Stomach (tissue), 9 donors: ENCODE measurements around the gene TBC1D25. TPM values are rescaled to one million over a fixed set of nuclear protein-coding genes. Genes with fewer than 3 reads are reported as not detected.

Source experiments
- DNase-seq, 2 donors: peaks; one replicate each; pipeline versions ENCODE4 v3.0.0 to v3.0.0-alpha.2; 2013 to 2019
- H3K27ac ChIP-seq, 5 donors: fragments of 200-600 bp in 4 of 5; sonication (generic) in 4 of 5; one replicate each; pipeline ENCODE4 v1.5.1; 2013 to 2019; ENCODE audit warnings: mild to moderate bottlenecking in 1 of 5, moderate library complexity in 1 of 5
- H3K27me3 ChIP-seq, 3 donors: fragments of 200-600 bp; sonication (generic); one replicate each; pipeline ENCODE4 v1.5.1; 2017 to 2019; ENCODE audit warnings: mixed run types in 1 of 3
- H3K36me3 ChIP-seq, 4 donors: fragments of 200-600 bp; sonication (generic); 1 replicate in 3 of 4; 2 replicates in 1 of 4; pipeline ENCODE4 v1.5.1; 2016 to 2019
- H3K4me1 ChIP-seq, 4 donors: fragments of 200-600 bp; sonication (generic); one replicate each; pipeline ENCODE4 v1.5.1; 2016 to 2019
- H3K4me3 ChIP-seq, 4 donors: fragments of 200-600 bp; sonication (generic) in 3 of 4; one replicate each; pipeline ENCODE4 v1.5.1; 2016 to 2019; ENCODE audit warnings: mild to moderate bottlenecking in 1 of 4
- H3K9me3 ChIP-seq, 4 donors: fragments of 200-600 bp; sonication (generic); one replicate each; pipeline ENCODE4 v1.5.1; 2016 to 2019
- EP300 ChIP-seq: sonication (generic); formaldehyde crosslinking; IDR thresholded peaks from one replicate; pipeline ENCODE4 v1.6.1; 2017; ENCODE audit warnings: antibody characterized with exemption
- POLR2A ChIP-seq, 4 donors: fragments of 450-650 bp; IDR thresholded peaks; one replicate each; pipeline ENCODE4 v1.6.1; 2016; ENCODE audit warnings: antibody characterized with exemption in 4 of 4, control low read depth in 2 of 4, mild to moderate bottlenecking in 1 of 4, moderate library complexity in 1 of 4
- POLR2AphosphoS5 ChIP-seq, 3 donors: sonication (generic); formaldehyde crosslinking; IDR thresholded peaks; one replicate each; pipeline ENCODE4 v1.6.1; 2016; ENCODE audit warnings: antibody characterized with exemption in 3 of 3
- WGBS, 5 donors: extraction: QIAGEN DNeasy Blood & Tissue Kit in 3 of 5; methylation state at CpG; one replicate each; pipeline versions ENCODE4 v1.1.5 to v1.1.7; 2013 to 2018; 5-methylcytosine and 5-hydroxymethylcytosine counted together
- intact Hi-C: fragments of 100-400 bp; cut with DNase I; formaldehyde crosslinking; loops from one replicate; pipeline ENCODE4 v1.15.1; 2023; ENCODE audit warnings: low total_unique reads
- polyA plus RNA-seq, 3 donors: library from polyadenylated mRNA; stranded (reverse); fragments of 200-250 nt; gene quantifications; one replicate each; pipeline ENCODE4 v1.2.3, GENCODE V29; 2013
- small RNA-seq, 4 donors: library from RNA; depleted of rRNA; stranded (forward); fragments of <200 nt; gene quantifications; one replicate each; pipeline ENCODE3, GENCODE V24; 2016
- total RNA-seq, 5 donors: library from RNA; depleted of rRNA; stranded (reverse); fragments of >200 nt; gene quantifications; one replicate each; pipeline versions ENCODE4 v1.1.0 to v1.2.3, GENCODE V29; 2014 to 2016
- TF ChIP-seq, protein P1 (sequence below), 7 experiments: fragments of 450-650 bp in 4 of 7; fragments of 200-600 bp in 3 of 7; sonication (generic) in 3 of 7; IDR thresholded peaks; one replicate each; pipeline ENCODE4 v1.5.1; 2016 to 2019; ENCODE audit warnings: antibody characterized with exemption in 7 of 7, control low read depth in 2 of 7, mild to moderate bottlenecking in 1 of 7
- donor health status: healthy with polysubstance abuse.
- donor health status: Bipolar disorder and iron deficiency.
- donor health status: healthy.

Gene TBC1D25
- total and polyA plus RNA-seq, 8 donors: 4.6 to 13.6 (median 5.9) TPM; not detected in 1

- DNase-seq: no peak
- Histone ChIP-seq H3K27ac (no peak overlapping the region), H3K4me3 (no peak overlapping the region), H3K9me3 (no peaks in the 10 kb centered on the region), H3K4me1 (peaks cover 0 to 14% (median 10%) of the 10 kb centered on the region in 4 donors), H3K27me3 (no peaks in the 10 kb centered on the region), H3K36me3 (peaks cover 21 to 74% (median 67%) of the 10 kb centered on the region in 4 donors)
- intact Hi-C loops: no loop called here
- WGBS, 5 donors: 75 to 92% (median 82%) methylated on average over 12 to 17 of the region's 17 CpGs
- TF ChIP-seq POLR2AphosphoS5 (IDR thresholded peaks at IDR 0.05) (no peak), EP300 (no peak), POLR2A (IDR thresholded peaks at IDR 0.05) (no peak)
- TF ChIP-seq, protein P1, sequence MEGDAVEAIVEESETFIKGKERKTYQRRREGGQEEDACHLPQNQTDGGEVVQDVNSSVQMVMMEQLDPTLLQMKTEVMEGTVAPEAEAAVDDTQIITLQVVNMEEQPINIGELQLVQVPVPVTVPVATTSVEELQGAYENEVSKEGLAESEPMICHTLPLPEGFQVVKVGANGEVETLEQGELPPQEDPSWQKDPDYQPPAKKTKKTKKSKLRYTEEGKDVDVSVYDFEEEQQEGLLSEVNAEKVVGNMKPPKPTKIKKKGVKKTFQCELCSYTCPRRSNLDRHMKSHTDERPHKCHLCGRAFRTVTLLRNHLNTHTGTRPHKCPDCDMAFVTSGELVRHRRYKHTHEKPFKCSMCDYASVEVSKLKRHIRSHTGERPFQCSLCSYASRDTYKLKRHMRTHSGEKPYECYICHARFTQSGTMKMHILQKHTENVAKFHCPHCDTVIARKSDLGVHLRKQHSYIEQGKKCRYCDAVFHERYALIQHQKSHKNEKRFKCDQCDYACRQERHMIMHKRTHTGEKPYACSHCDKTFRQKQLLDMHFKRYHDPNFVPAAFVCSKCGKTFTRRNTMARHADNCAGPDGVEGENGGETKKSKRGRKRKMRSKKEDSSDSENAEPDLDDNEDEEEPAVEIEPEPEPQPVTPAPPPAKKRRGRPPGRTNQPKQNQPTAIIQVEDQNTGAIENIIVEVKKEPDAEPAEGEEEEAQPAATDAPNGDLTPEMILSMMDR (IDR thresholded peaks at IDR 0.05): no peak
Measured at GRCh38 chrX:48601741-48602394, 62.4 kb downstream of the TBC1D25 start.

GRCh38 chrX:48604701-48605100 is 65.2 kb downstream of the TBC1D25 start:
- H3K4me3 ChIP-seq: no peak overlapping the region
- 87 to 96% (median 90%) methylated on average over 10 to 16 of the region's 16 CpGs for WGBS, 5 donors

GRCh38 chrX:48606091-48606490 is 66.6 kb downstream of the TBC1D25 start:
- H3K27me3 ChIP-seq: no peaks in the 10 kb centered on the region
- WGBS, 5 donors: 68 to 80% (median 70%) methylated on average over 2 to 6 of the region's 6 CpGs
- H3K4me3 ChIP-seq: no peak overlapping the region
- H3K9me3 ChIP-seq: no peaks in the 10 kb centered on the region
- intact Hi-C loops: no loop called here
- H3K27ac ChIP-seq: no peak overlapping the region
- DNase-seq: no peak
- peaks cover 5 to 49% (median 42%) of the 10 kb centered on the region in 4 donors for H3K36me3 ChIP-seq
- no peaks in the 10 kb centered on the region for H3K4me1 ChIP-seq
- TF ChIP-seq, protein P1 (IDR thresholded peaks at IDR 0.05): no peak
- TF ChIP-seq EP300 (no peak), POLR2A (IDR thresholded peaks at IDR 0.05) (no peak), POLR2AphosphoS5 (IDR thresholded peaks at IDR 0.05) (no peak)

More at GRCh38 chrX:48604701-48605100, 65.2 kb downstream of the TBC1D25 start:
- Histone ChIP-seq H3K27ac (no peak overlapping the region), H3K9me3 (no peaks in the 10 kb centered on the region), H3K4me1 (no peaks in the 10 kb centered on the region), H3K36me3 (peaks cover 13 to 61% (median 56%) of the 10 kb centered on the region in 4 donors), H3K27me3 (no peaks in the 10 kb centered on the region)
- DNase-seq: no peak
- no peak for TF ChIP-seq POLR2AphosphoS5 (IDR thresholded peaks at IDR 0.05)
- TF ChIP-seq EP300: no peak
- TF ChIP-seq, protein P1 (IDR thresholded peaks at IDR 0.05): no peak
- TF ChIP-seq POLR2A (IDR thresholded peaks at IDR 0.05): no peak
- intact Hi-C loops: no loop called here

DNA sequence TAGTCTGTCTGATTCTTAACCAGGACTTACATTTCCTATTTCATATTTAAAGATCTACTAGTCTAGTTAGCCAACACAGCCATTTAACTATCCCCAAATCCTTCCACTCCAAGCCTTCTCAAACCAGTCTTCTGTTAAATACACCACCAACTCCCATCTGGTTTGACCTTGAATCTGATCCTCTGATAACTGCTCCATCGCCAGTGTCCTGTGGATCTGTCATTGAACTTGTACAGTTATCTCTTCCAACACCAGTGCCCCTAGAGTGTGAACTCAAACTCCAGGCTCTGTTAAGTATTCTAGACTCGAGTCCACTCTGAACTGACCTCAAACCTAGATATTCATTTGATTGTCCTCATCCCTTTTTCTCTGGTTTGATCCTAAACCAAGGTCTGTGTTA is 72.2 kb downstream of the TBC1D25 start:
- TF ChIP-seq, protein P1 (IDR thresholded peaks at IDR 0.05): no peak
- no peak for TF ChIP-seq POLR2AphosphoS5 (IDR thresholded peaks at IDR 0.05)
- TF ChIP-seq EP300: no peak
- H3K27me3 ChIP-seq: no peaks in the 10 kb centered on the region
- H3K27ac ChIP-seq: no peak overlapping the region
- no peaks in the 10 kb centered on the region for H3K36me3 ChIP-seq
- H3K4me3 ChIP-seq: no peak overlapping the region
- no peaks in the 10 kb centered on the region for H3K4me1 ChIP-seq
- H3K9me3 ChIP-seq: no peaks in the 10 kb centered on the region
- 45 to 74% (median 60%) methylated on average over 2 of the region's 2 CpGs for WGBS, 5 donors
- intact Hi-C loops: no loop called here
- no peak for DNase-seq

Small RNAs within 50 kb of the gene (small RNA-seq; reads per million reads assigned to genes)
- gene MRPL32P1: 0 reads per million in 4 donors

Other genes starting within 250 kb of the TBC1D25 start
- not detected for gene SSX3, start 183.0 kb upstream of the TBC1D25 start, total RNA-seq
- gene SSX3, start 183.0 kb upstream of the TBC1D25 start, polyA plus RNA-seq: not detected
- not detected for gene SSX4, start 156.2 kb upstream of the TBC1D25 start, total RNA-seq
- not detected for gene SSX4, start 156.2 kb upstream of the TBC1D25 start, polyA plus RNA-seq
- gene SSX4B, start 127.8 kb upstream of the TBC1D25 start, total RNA-seq: not detected
- gene SSX4B, start 127.8 kb upstream of the TBC1D25 start, polyA plus RNA-seq: not detected
- gene SLC38A5, start 69.5 kb upstream of the TBC1D25 start, total RNA-seq: 10 to 100 TPM in 2 of 5 donors, 1 to 10 TPM in 3; 4.1 to 32.9 (median 6.7) TPM
- gene SLC38A5, start 69.5 kb upstream of the TBC1D25 start, polyA plus RNA-seq: 10 to 100 TPM; 19.9 to 45.8 (median 21.1) TPM
- gene FTSJ1, start 63.5 kb upstream of the TBC1D25 start, total RNA-seq: 10 to 100 TPM; 19.6 to 92.8 (median 55.3) TPM
- gene FTSJ1, start 63.5 kb upstream of the TBC1D25 start, polyA plus RNA-seq: 10 to 100 TPM; 33.9 to 40.3 (median 37.7) TPM
- gene PORCN, start 30.7 kb upstream of the TBC1D25 start, total RNA-seq: 10 to 100 TPM in 3 of 5 donors, 1 to 10 TPM in 2; 1.8 to 27.4 (median 16.2) TPM
- 10 to 100 TPM in 1 of 3 donors, 1 to 10 TPM in 2; 4.7 to 11.9 (median 6.7) TPM for gene PORCN, start 30.7 kb upstream of the TBC1D25 start, polyA plus RNA-seq
- 100 to 1,000 TPM in 1 of 5 donors, 10 to 100 TPM in 3, 1 to 10 TPM in 1; 5.8 to 208 (median 46.4) TPM for gene EBP, start 17.9 kb upstream of the TBC1D25 start, total RNA-seq
- 100 to 1,000 TPM in 1 of 3 donors, 10 to 100 TPM in 2; 28.9 to 112 (median 74.8) TPM for gene EBP, start 17.9 kb upstream of the TBC1D25 start, polyA plus RNA-seq
- 100 to 1,000 TPM; 109 to 419 (median 165) TPM for gene RBM3, start 34.8 kb downstream of the TBC1D25 start, total RNA-seq
- 100 to 1,000 TPM; 106 to 229 (median 122) TPM for gene RBM3, start 34.8 kb downstream of the TBC1D25 start, polyA plus RNA-seq
- 100 to 1,000 TPM in 4 of 5 donors, 10 to 100 TPM in 1; 52.0 to 433 (median 194) TPM for gene WDR13, start 57.8 kb downstream of the TBC1D25 start, total RNA-seq
- gene WDR13, start 57.8 kb downstream of the TBC1D25 start, polyA plus RNA-seq: 100 to 1,000 TPM; 121 to 197 (median 165) TPM
- gene WAS, start 144.1 kb downstream of the TBC1D25 start, total RNA-seq: 1 to 10 TPM; 2.3 to 8.4 (median 4.1) TPM
- 1 to 10 TPM; 3.7 to 6.2 (median 4.9) TPM for gene WAS, start 144.1 kb downstream of the TBC1D25 start, polyA plus RNA-seq
- 1 to 10 TPM; 1.8 to 5.5 (median 4.5) TPM for gene SUV39H1, start 157.0 kb downstream of the TBC1D25 start, total RNA-seq
- 1 to 10 TPM; 3.4 to 4.7 (median 3.7) TPM for gene SUV39H1, start 157.0 kb downstream of the TBC1D25 start, polyA plus RNA-seq
- not detected for gene GLOD5, start 222.0 kb downstream of the TBC1D25 start, total RNA-seq
- 1 to 10 TPM; 1.7 to 2.1 (median 1.7) TPM for gene GLOD5, start 222.0 kb downstream of the TBC1D25 start, polyA plus RNA-seq
- 1 to 10 TPM in 1 of 5 donors, not detected in 4; 9.4 TPM for gene GATA1, start 246.9 kb downstream of the TBC1D25 start, total RNA-seq
- under 1 TPM in 1 of 3 donors, not detected in 2; 0.37 TPM for gene GATA1, start 246.9 kb downstream of the TBC1D25 start, polyA plus RNA-seq